ENCODE data around the gene AZIN2. TPM values are rescaled to one million over a fixed set of nuclear protein-coding genes. Genes with fewer than 3 reads are reported as not detected.

The AZIN2 gene
- total and polyA plus RNA-seq, 9 of the 15 experiments (the other 6 are each of a cell fraction or from before 2014, with no cell fraction given) = 0.06 to 0.91 (median 0.42) TPM; not detected in 2

DNA sequence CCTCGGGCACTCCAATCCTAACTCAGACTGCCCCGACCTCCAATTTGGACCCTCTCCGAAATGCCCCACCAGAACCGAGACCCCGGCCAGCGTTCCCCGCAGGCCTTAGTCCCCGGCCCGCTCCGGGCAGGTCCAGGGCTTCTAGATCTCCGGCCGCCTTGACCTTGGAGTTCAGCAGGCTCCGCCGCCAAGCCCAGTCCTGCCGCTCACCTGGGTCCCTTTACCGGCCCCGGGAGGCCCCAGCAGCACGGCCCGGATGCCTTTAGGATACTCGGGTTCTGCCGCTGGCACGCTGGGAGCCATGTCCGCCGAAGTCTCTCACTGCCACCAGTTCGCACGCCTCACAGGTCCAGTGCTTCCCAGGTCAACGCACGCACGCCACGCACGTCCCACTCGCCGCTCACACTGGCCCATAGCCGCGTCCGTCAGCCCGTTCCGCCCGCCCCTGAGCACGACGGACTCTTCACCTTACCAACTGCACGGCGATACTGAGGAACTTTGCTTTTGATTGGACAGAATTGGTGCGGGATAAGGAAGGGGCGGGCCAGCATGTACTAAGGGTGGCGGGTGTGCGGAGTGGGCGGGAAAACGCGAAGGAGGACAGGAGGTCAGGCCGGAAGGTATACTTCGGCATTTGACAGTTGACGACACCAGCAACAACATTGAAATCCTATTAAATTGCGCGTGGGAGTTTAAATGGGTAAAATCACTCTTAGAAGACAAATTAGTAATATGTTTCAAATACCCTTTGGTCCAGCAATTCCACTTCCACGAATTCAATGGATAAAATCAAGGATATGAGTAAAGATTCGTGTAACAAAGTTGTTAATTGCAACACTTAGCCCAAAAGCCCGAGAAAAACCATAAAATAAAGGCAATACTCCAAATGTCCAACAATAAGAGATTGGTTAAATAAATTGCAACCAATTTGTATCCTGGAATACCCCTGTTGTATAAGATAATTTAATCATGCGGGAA, 44.1 kb upstream of the AZIN2 start, which contains the start of gene AK2 (continued):
- TF ChIP-seq, protein P1, sequence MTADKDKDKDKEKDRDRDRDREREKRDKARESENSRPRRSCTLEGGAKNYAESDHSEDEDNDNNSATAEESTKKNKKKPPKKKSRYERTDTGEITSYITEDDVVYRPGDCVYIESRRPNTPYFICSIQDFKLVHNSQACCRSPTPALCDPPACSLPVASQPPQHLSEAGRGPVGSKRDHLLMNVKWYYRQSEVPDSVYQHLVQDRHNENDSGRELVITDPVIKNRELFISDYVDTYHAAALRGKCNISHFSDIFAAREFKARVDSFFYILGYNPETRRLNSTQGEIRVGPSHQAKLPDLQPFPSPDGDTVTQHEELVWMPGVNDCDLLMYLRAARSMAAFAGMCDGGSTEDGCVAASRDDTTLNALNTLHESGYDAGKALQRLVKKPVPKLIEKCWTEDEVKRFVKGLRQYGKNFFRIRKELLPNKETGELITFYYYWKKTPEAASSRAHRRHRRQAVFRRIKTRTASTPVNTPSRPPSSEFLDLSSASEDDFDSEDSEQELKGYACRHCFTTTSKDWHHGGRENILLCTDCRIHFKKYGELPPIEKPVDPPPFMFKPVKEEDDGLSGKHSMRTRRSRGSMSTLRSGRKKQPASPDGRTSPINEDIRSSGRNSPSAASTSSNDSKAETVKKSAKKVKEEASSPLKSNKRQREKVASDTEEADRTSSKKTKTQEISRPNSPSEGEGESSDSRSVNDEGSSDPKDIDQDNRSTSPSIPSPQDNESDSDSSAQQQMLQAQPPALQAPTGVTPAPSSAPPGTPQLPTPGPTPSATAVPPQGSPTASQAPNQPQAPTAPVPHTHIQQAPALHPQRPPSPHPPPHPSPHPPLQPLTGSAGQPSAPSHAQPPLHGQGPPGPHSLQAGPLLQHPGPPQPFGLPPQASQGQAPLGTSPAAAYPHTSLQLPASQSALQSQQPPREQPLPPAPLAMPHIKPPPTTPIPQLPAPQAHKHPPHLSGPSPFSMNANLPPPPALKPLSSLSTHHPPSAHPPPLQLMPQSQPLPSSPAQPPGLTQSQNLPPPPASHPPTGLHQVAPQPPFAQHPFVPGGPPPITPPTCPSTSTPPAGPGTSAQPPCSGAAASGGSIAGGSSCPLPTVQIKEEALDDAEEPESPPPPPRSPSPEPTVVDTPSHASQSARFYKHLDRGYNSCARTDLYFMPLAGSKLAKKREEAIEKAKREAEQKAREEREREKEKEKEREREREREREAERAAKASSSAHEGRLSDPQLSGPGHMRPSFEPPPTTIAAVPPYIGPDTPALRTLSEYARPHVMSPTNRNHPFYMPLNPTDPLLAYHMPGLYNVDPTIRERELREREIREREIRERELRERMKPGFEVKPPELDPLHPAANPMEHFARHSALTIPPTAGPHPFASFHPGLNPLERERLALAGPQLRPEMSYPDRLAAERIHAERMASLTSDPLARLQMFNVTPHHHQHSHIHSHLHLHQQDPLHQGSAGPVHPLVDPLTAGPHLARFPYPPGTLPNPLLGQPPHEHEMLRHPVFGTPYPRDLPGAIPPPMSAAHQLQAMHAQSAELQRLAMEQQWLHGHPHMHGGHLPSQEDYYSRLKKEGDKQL (CRISPR knock-in tag; IDR thresholded peaks at IDR 0.05; ENCODE audit: borderline replicate concordance) = no peak
- no peak for TF ChIP-seq STAG1 (CRISPR knock-in tag; IDR thresholded peaks at IDR 0.05; ENCODE audit: borderline replicate concordance)
- no peak for TF ChIP-seq COPS2 (conservative IDR thresholded peaks at IDR 0.05)
- TF ChIP-seq, protein P2, sequence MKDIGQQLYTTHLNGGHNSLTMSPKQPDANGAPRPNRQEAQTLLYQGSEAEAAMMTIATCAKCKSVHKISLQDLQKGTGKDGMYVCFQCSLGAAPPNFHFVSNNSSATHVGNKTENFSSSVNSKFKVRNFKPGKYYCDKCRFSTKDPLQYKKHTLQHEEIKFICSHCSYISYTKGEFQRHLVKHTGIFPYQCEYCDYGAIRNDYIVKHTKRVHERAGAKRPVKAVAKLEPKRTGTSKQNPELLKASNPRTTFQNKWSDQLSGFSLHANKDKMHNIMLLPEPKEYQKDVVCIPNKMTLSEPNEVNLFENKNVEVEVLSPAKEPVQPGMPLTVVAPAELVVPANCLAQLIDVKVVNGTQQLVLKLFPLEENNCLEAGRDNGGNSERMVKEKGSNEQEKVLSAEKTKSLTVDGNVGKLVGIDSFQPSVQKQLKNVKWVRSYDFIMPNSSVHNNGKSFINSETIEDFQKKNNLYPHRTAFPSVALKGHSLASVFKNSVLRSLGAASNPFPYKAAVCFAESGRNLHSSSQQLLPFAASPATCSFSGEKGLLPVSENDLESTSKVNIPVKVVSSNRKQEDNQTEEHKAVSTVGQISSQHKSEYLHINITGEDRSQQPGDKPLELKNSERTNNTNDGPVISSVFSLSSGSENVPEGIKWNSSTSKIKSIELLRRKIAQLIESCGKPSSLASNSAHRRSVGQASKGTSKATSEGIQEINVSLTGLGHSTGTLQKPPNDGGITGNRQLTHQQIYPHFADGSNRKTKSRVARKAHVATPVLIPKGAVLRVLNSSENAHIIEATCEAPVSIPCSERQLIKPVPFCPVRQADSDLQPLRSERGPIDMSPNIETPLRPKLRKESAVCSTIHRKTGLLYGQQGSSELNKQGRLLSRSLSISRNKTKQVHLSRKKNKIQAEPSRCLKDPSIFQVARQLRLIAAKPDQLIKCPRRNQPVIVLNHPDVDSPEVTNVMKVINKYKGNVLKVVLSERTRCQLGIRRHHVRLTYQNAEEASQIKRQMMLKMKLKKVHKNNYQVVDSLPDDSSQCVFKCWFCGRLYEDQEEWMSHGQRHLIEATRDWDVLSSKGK (CRISPR knock-in tag; IDR thresholded peaks at IDR 0.05) = no peak
- peak; percentile 10 for TF ChIP-seq HDAC3 (IDR thresholded peaks at IDR 0.05; ENCODE audit: borderline replicate concordance, partially characterized antibody)
- peak; percentile 70 for TF ChIP-seq CTBP1 (IDR thresholded peaks at IDR 0.05; ENCODE audit: borderline replicate concordance)
- no peak for TF ChIP-seq TARDBP (IDR thresholded peaks at IDR 0.05)
- TF ChIP-seq WHSC1 (IDR thresholded peaks at IDR 0.05; ENCODE audit: low read length) = no peak
- peak; percentile 23 for TF ChIP-seq SMAD1 (IDR thresholded peaks at IDR 0.05; ENCODE audit: low read depth, low read length, partially characterized antibody)
- TF ChIP-seq ZFP36 (IDR thresholded peaks at IDR 0.05; ENCODE audit: low read depth, low read length, partially characterized antibody) = no peak
- no peak for TF ChIP-seq RBM15 (IDR thresholded peaks at IDR 0.05; ENCODE audit: insufficient read depth, low read length)
- no peak for TF ChIP-seq ZNF551 (CRISPR knock-in tag; IDR thresholded peaks at IDR 0.05)
- no peak for TF ChIP-seq ZNF146 (CRISPR knock-in tag; IDR thresholded peaks at IDR 0.05; ENCODE audit: unreplicated experiment)
- TF ChIP-seq FOXJ3 (CRISPR knock-in tag; IDR thresholded peaks at IDR 0.05) = no peak
- TF ChIP-seq ETV1 (tag; conservative IDR thresholded peaks at IDR 0.05; ENCODE audit: low read depth) = peak; percentile 98
- TF ChIP-seq CEBPB (tag; IDR thresholded peaks at IDR 0.05) = peak; percentile 74
- no peak for TF ChIP-seq CCAR2 (IDR thresholded peaks at IDR 0.05; ENCODE audit: low read depth, low read length)
- no peak for TF ChIP-seq PCBP2 (IDR thresholded peaks at IDR 0.05; ENCODE audit: low read depth, low read length, poor library complexity, severe bottlenecking)
- TF ChIP-seq ZNF766 (CRISPR knock-in tag; conservative IDR thresholded peaks at IDR 0.05) = peak; percentile 61

Measured in K562 (cell line).